Measurements from ENCODE around the gene ZNF263.

- TF ChIP-seq EZH2 (IDR thresholded peaks at IDR 0.05; ENCODE audit: low read length) (no peak), CTCF (optimal IDR thresholded peaks at IDR 0.05 in 1 of 3, IDR thresholded peaks at IDR 0.05 in 1 of 3, conservative IDR thresholded peaks at IDR 0.05 in 1 of 3; ENCODE audit: extremely low read depth in 1 of 3, insufficient read depth in 2 of 3, low read length in 3 of 3) (no peak)
These were observed 6.6 kb upstream of the ZNF263 start for GRCh38 chr16:3276679-3277078.
